CD14-positive monocyte (primary cell): ENCODE results near the gene ACBD3. TPM values are rescaled to one million over a fixed set of nuclear protein-coding genes. Genes with fewer than 3 reads are reported as not detected.
A peak's percentile ranks its signal among the peaks of the same experiment; 100 is the strongest.

Experiments
- DNase-seq, 3 donors: peaks; one replicate each; pipeline ENCODE4 v3.0.0-alpha.2; 2011 to 2022
- H2AFZ ChIP-seq: 2 replicates; pipeline ENCODE4 v1.6.0; 2012; ENCODE audit warnings: mild to moderate bottlenecking, low read depth, low read length, inconsistent platforms; ENCODE audit not compliant: insufficient read depth, poor library complexity, severe bottlenecking
- H3K27ac ChIP-seq, 2 donors: 1 replicate in 1 of 2; 2 replicates in 1 of 2; pipeline ENCODE4 v1.5.1; 2012 to 2013; ENCODE audit warnings: low read length in 2 of 2, control low read depth in 1 of 2, inconsistent platforms in 1 of 2, low read depth in 1 of 2, mild to moderate bottlenecking in 1 of 2
- H3K27me3 ChIP-seq, 2 donors: one replicate each; pipeline versions ENCODE4 v1.6.0 to v1.6.1; 2011 to 2013; ENCODE audit warnings: low read length in 2 of 2; ENCODE audit not compliant: control insufficient read depth in 2 of 2, insufficient read depth in 2 of 2
- H3K36me3 ChIP-seq, 2 donors: replicated peaks in 1 of 2; 1 replicate in 1 of 2; 2 replicates in 1 of 2; pipeline versions ENCODE4 v1.5.1 to v1.6.1; 2012 to 2013; ENCODE audit warnings: low read length in 2 of 2, control low read depth in 1 of 2, inconsistent platforms in 1 of 2, mild to moderate bottlenecking in 1 of 2; ENCODE audit not compliant: insufficient read depth in 2 of 2, control insufficient read depth in 1 of 2
- H3K4me1 ChIP-seq, 2 donors: 1 replicate in 1 of 2; 2 replicates in 1 of 2; pipeline versions ENCODE4 v1.5.1 to v1.6.1; 2012 to 2013; ENCODE audit warnings: low read length in 2 of 2, control low read depth in 1 of 2, inconsistent platforms in 1 of 2, mild to moderate bottlenecking in 1 of 2, moderate library complexity in 1 of 2; ENCODE audit not compliant: insufficient read depth in 2 of 2, control insufficient read depth in 1 of 2
- H3K4me2 ChIP-seq: replicated peaks from 2 replicates; pipeline ENCODE3; 2012; ENCODE audit warnings: low read length, moderate library complexity, mild to moderate bottlenecking; ENCODE audit not compliant: poor library complexity, severe bottlenecking; ENCODE audit errors: extremely low read depth
- H3K4me3 ChIP-seq, 3 experiments: fragments of 200-600 bp in 1 of 3; sonication (generic) in 1 of 3; replicated peaks in 1 of 3; 1 replicate in 2 of 3; 2 replicates in 1 of 3; pipeline ENCODE4 v1.5.1; 2011 to 2013; ENCODE audit warnings: low read length in 3 of 3, mild to moderate bottlenecking in 3 of 3, control low read depth in 2 of 3, low read depth in 2 of 3, inconsistent platforms in 1 of 3, moderate library complexity in 1 of 3
- H3K79me2 ChIP-seq: 2 replicates; pipeline ENCODE4 v1.6.0; 2012; ENCODE audit warnings: mild to moderate bottlenecking, control low read depth, inconsistent platforms, low read length, moderate library complexity; ENCODE audit not compliant: insufficient read depth
- H3K9ac ChIP-seq: 2 replicates; pipeline ENCODE4 v1.6.0; 2017; ENCODE audit warnings: low read length, mild to moderate bottlenecking; ENCODE audit not compliant: insufficient read depth, poor library complexity, severe bottlenecking
- H3K9me3 ChIP-seq, 2 donors: replicated peaks in 1 of 2; 1 replicate in 1 of 2; 2 replicates in 1 of 2; pipeline versions ENCODE4 v1.5.1 to v1.6.1; 2012 to 2013; ENCODE audit warnings: low read length in 2 of 2, control low read depth in 1 of 2; ENCODE audit not compliant: control insufficient read depth in 1 of 2, insufficient read depth in 1 of 2
- H4K20me1 ChIP-seq: 2 replicates; pipeline ENCODE4 v1.6.0; 2012; ENCODE audit warnings: mild to moderate bottlenecking, low read length, control low read depth, moderate library complexity; ENCODE audit not compliant: insufficient read depth
- H3K27ac Mint-ChIP-seq, 7 donors: one replicate each; pipeline ENCODE4 v1.8.0; 2020; ENCODE audit warnings: mild to moderate bottlenecking in 7 of 7, mixed read lengths in 7 of 7, moderate library complexity in 6 of 7, inconsistent platforms in 2 of 7
- H3K27me3 Mint-ChIP-seq, 3 donors: one replicate each; pipeline ENCODE4 v1.8.0; 2021 to 2022; ENCODE audit warnings: low read depth in 3 of 3, mild to moderate bottlenecking in 3 of 3, mixed read lengths in 3 of 3, moderate library complexity in 3 of 3, inconsistent platforms in 1 of 3
- H3K36me3 Mint-ChIP-seq, 2 donors: one replicate each; pipeline ENCODE4 v1.8.0; 2020; ENCODE audit warnings: mixed read lengths in 2 of 2, inconsistent platforms in 1 of 2, mild to moderate bottlenecking in 1 of 2
- H3K4me1 Mint-ChIP-seq: one replicate; pipeline ENCODE4 v1.8.0; 2020; ENCODE audit warnings: mild to moderate bottlenecking, mixed read lengths
- H3K4me3 Mint-ChIP-seq, 2 donors: one replicate each; pipeline ENCODE4 v1.8.0; 2020; ENCODE audit warnings: mild to moderate bottlenecking in 2 of 2, mixed read lengths in 2 of 2, moderate library complexity in 1 of 2
- H3K9me3 Mint-ChIP-seq, 7 donors: one replicate each; pipeline ENCODE4 v1.8.0; 2020 to 2022; ENCODE audit warnings: mixed read lengths in 7 of 7, mild to moderate bottlenecking in 6 of 7, moderate library complexity in 6 of 7, inconsistent platforms in 2 of 7
- CTCF ChIP-seq: fragments of 200-600 bp; IDR thresholded peaks from one replicate; pipeline ENCODE4 v1.8.0; 2022; ENCODE audit warnings: antibody characterized with exemption, mild to moderate bottlenecking
- WGBS: methylation state at CpG from one replicate; pipeline ENCODE4 v1.1.5; 2013; ENCODE audit warnings: missing lambda C conversion rate; ENCODE audit not compliant: insufficient coverage; 5-methylcytosine and 5-hydroxymethylcytosine counted together
- intact Hi-C, 2 donors: fragments of 100-400 bp; cut with micrococcal nuclease; formaldehyde crosslinking; loops; one replicate each; pipeline versions ENCODE4 v1.15.0 to v1.15.1; 2023
- polyA plus RNA-seq, 3 donors: library from polyadenylated mRNA; depleted of rRNA in 1 of 3; unstranded in 2 of 3; stranded (reverse) in 1 of 3; fragments of 300-500 nt in 2 of 3; fragments of >200 nt in 1 of 3; fragmentation: Illumina TruSeq in 2 of 3; gene quantifications; 1 replicate in 2 of 3; 2 replicates in 1 of 3; pipeline ENCODE4 v1.2.3, GENCODE V29; 2012 to 2021

The ACBD3 gene
- polyA plus RNA-seq, 3 donors, result 7.0 to 16.3 (median 11.4) TPM

GRCh38 chr1:226098870-226099835 lies 87.4 kb downstream of the ACBD3 start:
- Mint-ChIP-seq H3K4me3 (peak overlapping the region in 1 of 2 donors; percentile 94), H3K27ac (peak overlapping the region in 1 of 7 donors; percentile 11), H3K36me3 (peaks cover 0 to 1% of the 10 kb centered on the region in 2 donors), H3K27me3 (peaks cover 6 to 18% (median 9%) of the 10 kb centered on the region in 3 donors), H3K9me3 (peaks cover 0 to 1% (median 0%) of the 10 kb centered on the region in 7 donors), H3K4me1 (peaks cover 17% of the 10 kb centered on the region)
- no peak overlapping the region for H3K4me3 ChIP-seq
- WGBS, result 100% methylated on average over 1 of the region's 3 CpGs
- peaks cover 9 to 14% of the 10 kb centered on the region in 2 donors for H3K4me1 ChIP-seq
- H3K79me2 ChIP-seq, result no peaks in the 10 kb centered on the region
- H3K4me2 ChIP-seq, result no peak overlapping the region
- no peak overlapping the region for H3K9ac ChIP-seq
- H4K20me1 ChIP-seq, result no peaks in the 10 kb centered on the region
- intact Hi-C loops, result no loop called here
- TF ChIP-seq CTCF, result no peak
- peaks cover 3 to 8% of the 10 kb centered on the region in 2 donors for H3K27me3 ChIP-seq
- no peak overlapping the region for H3K27ac ChIP-seq
- H3K36me3 ChIP-seq, result no peaks in the 10 kb centered on the region
- no peak overlapping the region for H2AFZ ChIP-seq
- DNase-seq, result peak in 2 of 3 donors; percentile 11 to 80
- H3K9me3 ChIP-seq, result no peaks in the 10 kb centered on the region

GRCh38 chr1:226097866-226098625 lies 88.5 kb downstream of the ACBD3 start:
- Histone ChIP-seq H3K9me3 (no peaks in the 10 kb centered on the region), H3K4me1 (peaks cover 9 to 14% of the 10 kb centered on the region in 2 donors), H3K79me2 (no peaks in the 10 kb centered on the region), H2AFZ (no peak overlapping the region), H4K20me1 (no peaks in the 10 kb centered on the region), H3K27me3 (peaks cover 3 to 8% of the 10 kb centered on the region in 2 donors), H3K4me3 (no peak overlapping the region), H3K4me2 (no peak overlapping the region), H3K9ac (no peak overlapping the region), H3K27ac (no peak overlapping the region), H3K36me3 (no peaks in the 10 kb centered on the region)
- Mint-ChIP-seq H3K36me3 (peaks cover 0 to 1% of the 10 kb centered on the region in 2 donors), H3K4me3 (no peak overlapping the region), H3K9me3 (peaks cover 0 to 1% (median 0%) of the 10 kb centered on the region in 7 donors), H3K4me1 (peaks cover 19% of the 10 kb centered on the region), H3K27me3 (peaks cover 5 to 18% (median 9%) of the 10 kb centered on the region in 3 donors), H3K27ac (no peak overlapping the region)
- TF ChIP-seq CTCF, result no peak
- WGBS, result 82% methylated on average over 3 of the region's 5 CpGs
- DNase-seq, result peak in 1 of 3 donors; percentile 69
- intact Hi-C loops, result no loop called here
